NCI-H1436 treated with DMSO at 0.1 percent for 48 hours (cell line): ENCODE results near the gene DYNC1I1.
"Not testable (repeated sequence)": the region's sequence is repeated elsewhere in the genome, so short reads cannot be mapped to it uniquely, and the experiment has no call there.

ENCODE experiments used
- DNase-seq: peaks from one replicate; lab custom pipeline; 2025; lab: John Stamatoyannopoulos, UW

The DYNC1I1 gene

GRCh38 chr7:95910341-95910740 is 138.0 kb downstream of the DYNC1I1 start:
- DNase-seq, result no peak

- peak; percentile 10 for DNase-seq
Observed at GRCh38 chr7:95915731-95916130, 143.4 kb downstream of the DYNC1I1 start.

- peak; percentile 18 for DNase-seq
Observed at GRCh38 chr7:95916573-95917297, 144.4 kb downstream of the DYNC1I1 start.

- DNase-seq, result no peak
Observed at GRCh38 chr7:95917634-95918033, 145.3 kb downstream of the DYNC1I1 start.

- no peak for DNase-seq
Observed at GRCh38 chr7:95919556-95919955, 147.2 kb downstream of the DYNC1I1 start.

GRCh38 chr7:95921543-95921942 is 149.2 kb downstream of the DYNC1I1 start:
- DNase-seq, result no peak

GRCh38 chr7:95922191-95922590 is 149.8 kb downstream of the DYNC1I1 start:
- no peak for DNase-seq

- DNase-seq, result no peak
Observed at GRCh38 chr7:95925236-95925635, 152.9 kb downstream of the DYNC1I1 start.

- no peak for DNase-seq
Observed at GRCh38 chr7:95925971-95926370, 153.6 kb downstream of the DYNC1I1 start.

- DNase-seq, result no peak
Observed at GRCh38 chr7:95927756-95928155, 155.4 kb downstream of the DYNC1I1 start.

- no peak for DNase-seq
Observed at GRCh38 chr7:95929710-95930280, 157.4 kb downstream of the DYNC1I1 start.

- DNase-seq, result no peak
Observed at GRCh38 chr7:95931460-95932232, 159.3 kb downstream of the DYNC1I1 start.

GRCh38 chr7:95933618-95934017 is 161.3 kb downstream of the DYNC1I1 start:
- DNase-seq, result peak; percentile 62

- DNase-seq, result not testable (repeated sequence)
Observed at GRCh38 chr7:95944867-95945266, 172.5 kb downstream of the DYNC1I1 start.

GRCh38 chr7:95950698-95951097 is 178.3 kb downstream of the DYNC1I1 start:
- DNase-seq, result no peak

- DNase-seq, result no peak
Observed at GRCh38 chr7:95951531-95951930, 179.2 kb downstream of the DYNC1I1 start.

GRCh38 chr7:95951997-95952795 is 179.8 kb downstream of the DYNC1I1 start:
- DNase-seq, result no peak

GRCh38 chr7:95952851-95953250 is 180.5 kb downstream of the DYNC1I1 start:
- no peak for DNase-seq

- no peak for DNase-seq
Observed at GRCh38 chr7:95955748-95956147, 183.4 kb downstream of the DYNC1I1 start.

- no peak for DNase-seq
Observed at GRCh38 chr7:95957510-95957909, 185.2 kb downstream of the DYNC1I1 start.

GRCh38 chr7:95960706-95961244 is 188.4 kb downstream of the DYNC1I1 start:
- no peak for DNase-seq

- DNase-seq, result no peak
Observed at GRCh38 chr7:95963446-95963990, 191.2 kb downstream of the DYNC1I1 start.
